GM12892 (cell line): ENCODE data around the gene RBL2.

Source experiments
- POLR2A ChIP-seq: IDR thresholded peaks from 2 replicates; pipeline ENCODE4 v1.6.1; 2011; ENCODE audit warnings: low read depth, low read length, control low read depth
- POLR2AphosphoS5 ChIP-seq: IDR thresholded peaks from 2 replicates; pipeline ENCODE4 v1.6.1; 2011; ENCODE audit warnings: low read depth, low read length, control low read depth
- TAF1 ChIP-seq: IDR thresholded peaks from 2 replicates; pipeline ENCODE4 v1.6.1; 2011; ENCODE audit warnings: low read depth, mild to moderate bottlenecking, control low read depth, low read length, borderline replicate concordance

DNA sequence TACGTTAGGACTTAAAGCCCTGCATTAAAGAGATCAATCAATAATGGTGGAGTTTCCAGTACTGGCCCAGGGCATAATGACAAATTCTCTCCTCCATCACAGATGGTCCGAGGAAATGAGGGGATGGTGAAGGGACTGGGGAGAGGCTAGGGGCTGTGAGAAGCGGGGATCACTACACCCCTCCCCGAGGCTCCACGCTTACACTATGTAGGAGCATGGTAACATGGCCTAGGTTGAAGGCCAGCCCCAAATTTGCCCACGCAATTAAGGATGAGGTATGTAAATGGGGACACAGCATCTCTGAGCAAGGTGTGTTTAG is 76.8 kb downstream of the RBL2 start:
- TF ChIP-seq POLR2AphosphoS5 (no peak), POLR2A (no peak), TAF1 (no peak)
